ENCODE measurements around the gene CNIH2. TPM values are rescaled to one million over a fixed set of nuclear protein-coding genes. Genes with fewer than 3 reads are reported as not detected.

The CNIH2 gene
- total and polyA plus RNA-seq, 4 donors = 23.9 to 256 (median 138) TPM

- Histone ChIP-seq H3K4me1 (ENCODE audit: control insufficient read depth, insufficient read depth, low read length) (peaks cover 60% of the 10 kb centered on the region), H3K36me3 (ENCODE audit: control insufficient read depth, insufficient read depth, low read length) (peaks cover 48% of the 10 kb centered on the region), H3K9me3 (ENCODE audit: control insufficient read depth, insufficient read depth, low read length) (no peaks in the 10 kb centered on the region), H3K4me3 (ENCODE audit: low read depth, low read length) (no peak overlapping the region), H3K27ac (ENCODE audit: low read depth, low read length) (no peak overlapping the region), H3K27me3 (ENCODE audit: control insufficient read depth, insufficient read depth, low read length) (peaks cover 3% of the 10 kb centered on the region)
- no peak for DNase-seq (ENCODE audit: low read depth in 4 of 6, low spot score in 6 of 6)
- WGBS (ENCODE audit: insufficient coverage) = 66% methylated on average over 7 of the region's 10 CpGs
Observed at GRCh38 chr11:66287211-66287888, 9.4 kb downstream of the CNIH2 start.

- H3K27ac ChIP-seq (ENCODE audit: low read depth, low read length) = peak overlapping the region; percentile 99
- H3K27me3 ChIP-seq (ENCODE audit: control insufficient read depth, insufficient read depth, low read length) = peaks cover 10% of the 10 kb centered on the region
- 34% methylated on average over 18 of the region's 20 CpGs for WGBS (ENCODE audit: insufficient coverage)
- H3K4me3 ChIP-seq (ENCODE audit: low read depth, low read length) = peak overlapping the region; percentile 90
- peaks cover 60% of the 10 kb centered on the region for H3K4me1 ChIP-seq (ENCODE audit: control insufficient read depth, insufficient read depth, low read length)
- peaks cover 41% of the 10 kb centered on the region for H3K36me3 ChIP-seq (ENCODE audit: control insufficient read depth, insufficient read depth, low read length)
- no peaks in the 10 kb centered on the region for H3K9me3 ChIP-seq (ENCODE audit: control insufficient read depth, insufficient read depth, low read length)
- DNase-seq (ENCODE audit: low read depth in 4 of 6, low spot score in 6 of 6) = peak in 1 of 6 donors; percentile 64
Observed at GRCh38 chr11:66287889-66288670, 10.1 kb downstream of the CNIH2 start.

- Histone ChIP-seq H3K27ac (ENCODE audit: low read depth, low read length) (peak within 1 kb of the TSS; percentile 99), H3K9me3 (ENCODE audit: control insufficient read depth, insufficient read depth, low read length) (no peaks in the 10 kb centered on the region), H3K36me3 (ENCODE audit: control insufficient read depth, insufficient read depth, low read length) (peaks cover 34% of the 10 kb centered on the region), H3K27me3 (ENCODE audit: control insufficient read depth, insufficient read depth, low read length) (peaks cover 13% of the 10 kb centered on the region), H3K4me3 (ENCODE audit: low read depth, low read length) (peak within 1 kb of the TSS; percentile 97), H3K4me1 (ENCODE audit: control insufficient read depth, insufficient read depth, low read length) (peaks cover 56% of the 10 kb centered on the region)
- WGBS (ENCODE audit: insufficient coverage) = under 1% methylated on average over 86 of the region's 87 CpGs
- peak; percentile 93 to 100 (median 98) for DNase-seq (ENCODE audit: low read depth in 4 of 6, low spot score in 6 of 6)
Observed at GRCh38 chr11:66288671-66289547, 10.9 kb downstream of the CNIH2 start, which contains the start of gene YIF1A. TSS of gene YIF1A (minus strand) at chr11:66289143. CDS start at chr11:66288985, 158 bp downstream.

GRCh38 chr11:66289548-66290329, 11.8 kb downstream of the CNIH2 start:
- Histone ChIP-seq H3K4me3 (ENCODE audit: low read depth, low read length) (peak overlapping the region; percentile 97), H3K27ac (ENCODE audit: low read depth, low read length) (peak overlapping the region; percentile 99), H3K36me3 (ENCODE audit: control insufficient read depth, insufficient read depth, low read length) (peaks cover 34% of the 10 kb centered on the region), H3K27me3 (ENCODE audit: control insufficient read depth, insufficient read depth, low read length) (peaks cover 13% of the 10 kb centered on the region), H3K4me1 (ENCODE audit: control insufficient read depth, insufficient read depth, low read length) (peaks cover 54% of the 10 kb centered on the region), H3K9me3 (ENCODE audit: control insufficient read depth, insufficient read depth, low read length) (no peaks in the 10 kb centered on the region)
- DNase-seq (ENCODE audit: low read depth in 4 of 6, low spot score in 6 of 6) = no peak
- 11% methylated on average over 34 of the region's 36 CpGs for WGBS (ENCODE audit: insufficient coverage)

GRCh38 chr11:66290330-66290621, 12.3 kb downstream of the CNIH2 start:
- H3K27ac ChIP-seq (ENCODE audit: low read depth, low read length) = peak overlapping the region; percentile 99
- H3K27me3 ChIP-seq (ENCODE audit: control insufficient read depth, insufficient read depth, low read length) = peaks cover 13% of the 10 kb centered on the region
- H3K9me3 ChIP-seq (ENCODE audit: control insufficient read depth, insufficient read depth, low read length) = no peaks in the 10 kb centered on the region
- H3K4me1 ChIP-seq (ENCODE audit: control insufficient read depth, insufficient read depth, low read length) = peaks cover 54% of the 10 kb centered on the region
- peaks cover 34% of the 10 kb centered on the region for H3K36me3 ChIP-seq (ENCODE audit: control insufficient read depth, insufficient read depth, low read length)
- WGBS (ENCODE audit: insufficient coverage) = 100% methylated on average over 1 of the region's 2 CpGs
- H3K4me3 ChIP-seq (ENCODE audit: low read depth, low read length) = peak overlapping the region; percentile 97
- DNase-seq (ENCODE audit: low read depth in 4 of 6, low spot score in 6 of 6) = no peak

- WGBS (ENCODE audit: insufficient coverage) = 9% methylated on average over 16 of the region's 16 CpGs
- H3K36me3 ChIP-seq (ENCODE audit: control insufficient read depth, insufficient read depth, low read length) = peaks cover 34% of the 10 kb centered on the region
- no peak overlapping the region for H3K27ac ChIP-seq (ENCODE audit: low read depth, low read length)
- DNase-seq (ENCODE audit: low read depth in 4 of 6, low spot score in 6 of 6) = peak in 1 of 6 donors; percentile 32
- H3K4me1 ChIP-seq (ENCODE audit: control insufficient read depth, insufficient read depth, low read length) = peaks cover 54% of the 10 kb centered on the region
- peak overlapping the region; percentile 35 for H3K4me3 ChIP-seq (ENCODE audit: low read depth, low read length)
- no peaks in the 10 kb centered on the region for H3K9me3 ChIP-seq (ENCODE audit: control insufficient read depth, insufficient read depth, low read length)
- peaks cover 13% of the 10 kb centered on the region for H3K27me3 ChIP-seq (ENCODE audit: control insufficient read depth, insufficient read depth, low read length)
Observed at GRCh38 chr11:66291303-66291705, 13.3 kb downstream of the CNIH2 start.

- H3K36me3 ChIP-seq (ENCODE audit: control insufficient read depth, insufficient read depth, low read length) = peaks cover 34% of the 10 kb centered on the region
- peaks cover 51% of the 10 kb centered on the region for H3K4me1 ChIP-seq (ENCODE audit: control insufficient read depth, insufficient read depth, low read length)
- no peaks in the 10 kb centered on the region for H3K9me3 ChIP-seq (ENCODE audit: control insufficient read depth, insufficient read depth, low read length)
- DNase-seq (ENCODE audit: low read depth in 4 of 6, low spot score in 6 of 6) = peak in 2 of 6 donors; percentile 47 to 52
- WGBS (ENCODE audit: insufficient coverage) = under 1% methylated on average over 95 of the region's 95 CpGs
- H3K27me3 ChIP-seq (ENCODE audit: control insufficient read depth, insufficient read depth, low read length) = peaks cover 13% of the 10 kb centered on the region
- peak within 1 kb of the TSS; percentile 33 for H3K27ac ChIP-seq (ENCODE audit: low read depth, low read length)
- H3K4me3 ChIP-seq (ENCODE audit: low read depth, low read length) = peak within 1 kb of the TSS; percentile 46
Observed at GRCh38 chr11:66291706-66292542, 13.9 kb downstream of the CNIH2 start, which contains the start of gene TMEM151A. TSS of gene TMEM151A (plus strand) at chr11:66291894. CDS start at chr11:66292014, 120 bp downstream.

- DNase-seq (ENCODE audit: low read depth in 4 of 6, low spot score in 6 of 6) = no peak
- H3K36me3 ChIP-seq (ENCODE audit: control insufficient read depth, insufficient read depth, low read length) = peaks cover 31% of the 10 kb centered on the region
- H3K4me3 ChIP-seq (ENCODE audit: low read depth, low read length) = peak overlapping the region; percentile 46
- H3K27ac ChIP-seq (ENCODE audit: low read depth, low read length) = no peak overlapping the region
- peaks cover 13% of the 10 kb centered on the region for H3K27me3 ChIP-seq (ENCODE audit: control insufficient read depth, insufficient read depth, low read length)
- peaks cover 44% of the 10 kb centered on the region for H3K4me1 ChIP-seq (ENCODE audit: control insufficient read depth, insufficient read depth, low read length)
- no peaks in the 10 kb centered on the region for H3K9me3 ChIP-seq (ENCODE audit: control insufficient read depth, insufficient read depth, low read length)
- WGBS (ENCODE audit: insufficient coverage) = 58% methylated on average over 17 of the region's 17 CpGs
Observed at GRCh38 chr11:66292543-66293332, 14.8 kb downstream of the CNIH2 start.

All from spinal cord (tissue), 10 donors.